ENCODE results near the gene CCDC68. TPM values are rescaled to one million over a fixed set of nuclear protein-coding genes. Genes with fewer than 3 reads are reported as not detected.

The CCDC68 gene
- total and polyA plus RNA-seq, 2 of the 8 experiments (the other 6 are each of a cell fraction or from before 2014, with no cell fraction given): 0.06 to 0.80 TPM

GRCh38 chr18:54852780-54853675 lies 106.2 kb downstream of the CCDC68 start:
- Histone ChIP-seq H3K4ac (replicated peaks; ENCODE audit: insufficient read length, low read depth, low read length) (no peak overlapping the region), H2BK15ac (ENCODE audit: low read length) (no peak overlapping the region), H3K23me2 (ENCODE audit: low read depth, low read length) (no peaks in the 10 kb centered on the region), H3K18ac (ENCODE audit: extremely low read depth, low read length) (no peak overlapping the region), H3K4me1 (replicated peaks in 1 of 4; ENCODE audit: control insufficient read depth in 3 of 4, insufficient read depth in 4 of 4, low read length in 3 of 4) (no peaks in the 10 kb centered on the region), H2BK12ac (ENCODE audit: low read depth, low read length) (no peak overlapping the region), H4K91ac (replicated peaks; ENCODE audit: insufficient read length, low read length) (no peak overlapping the region), H3K9ac (replicated peaks in 1 of 4; ENCODE audit: extremely low read depth in 1 of 4, low read depth in 3 of 4, low read length in 3 of 4) (no peak overlapping the region), H3K79me1 (ENCODE audit: low read depth, low read length) (no peaks in the 10 kb centered on the region), H3K14ac (ENCODE audit: insufficient read length) (no peak overlapping the region), H4K20me1 (replicated peaks in 1 of 2; ENCODE audit: control insufficient read depth in 1 of 2, insufficient read depth in 2 of 2, low read length in 2 of 2) (no peaks in the 10 kb centered on the region), H3K23ac (ENCODE audit: insufficient read length) (no peak overlapping the region), H3K27me3 (replicated peaks in 1 of 4; ENCODE audit: control insufficient read depth in 3 of 4, extremely low read depth in 1 of 4, insufficient read depth in 3 of 4, low read length in 3 of 4) (no peaks in the 10 kb centered on the region), H3K9me3 (ENCODE audit: insufficient read depth in 2 of 2, low read depth in 1 of 2, low read length in 1 of 2) (0 out of 4 replicates have a peak, but pooled peaks cover 0 to 2% of the 10 kb centered on the region in 2 experiments), H4K5ac (ENCODE audit: insufficient read length, low read depth, low read length) (no peak overlapping the region), H2BK120ac (replicated peaks; ENCODE audit: low read depth, low read length) (no peak overlapping the region), H3K27ac (ENCODE audit: low read depth, low read length) (no peak overlapping the region), H2BK20ac (ENCODE audit: low read length) (no peak overlapping the region), H2AFZ (ENCODE audit: low read length) (no peak overlapping the region), H3K56ac (replicated peaks; ENCODE audit: insufficient read length, low read depth, low read length) (no peak overlapping the region), H2AK5ac (ENCODE audit: low read depth, low read length) (no peak overlapping the region), H3K36me3 (ENCODE audit: control insufficient read depth in 2 of 4, insufficient read depth in 4 of 4, low read length in 3 of 4) (no peaks in the 10 kb centered on the region), H4K8ac (ENCODE audit: extremely low read depth, insufficient read depth, low read length) (no peak overlapping the region), H3K4me3 (ENCODE audit: extremely low read depth in 1 of 4, insufficient read depth in 2 of 4, low read depth in 3 of 4, low read length in 4 of 4) (no peak overlapping the region), H3K4me2 (ENCODE audit: insufficient read depth in 1 of 2, low read depth in 2 of 2, low read length in 2 of 2) (no peak overlapping the region), H2BK5ac (ENCODE audit: low read depth, low read length) (no peak overlapping the region), H3K79me2 (ENCODE audit: control insufficient read depth in 1 of 2, insufficient read depth in 2 of 2, low read length in 2 of 2) (no peaks in the 10 kb centered on the region)
- 85% methylated on average over 6 of the region's 6 CpGs; no CpG with 5 or more reads in 1 of the 2 experiments for WGBS, 2 experiments (ENCODE audit: extremely low coverage in 1 of 2, insufficient coverage in 1 of 2, insufficient read length in 1 of 2, insufficient replicate concordance in 2 of 2, low coverage in 1 of 2, low lambda C conversion rate in 2 of 2, missing lambda C conversion rate in 1 of 2)
- CTCF ChIA-PET (ENCODE audit: partially characterized antibody): no interaction called here
- no peak for FAIRE-seq
- POLR2A ChIA-PET (ENCODE audit: partially characterized antibody): no interaction called here
- no peak for TF ChIP-seq TAF7 (optimal IDR thresholded peaks at IDR 0.05; ENCODE audit: borderline replicate concordance, low read depth, low read length)
- no peak for TF ChIP-seq BACH1 (IDR thresholded peaks at IDR 0.05; ENCODE audit: low read length)
- no peak for TF ChIP-seq PHF8 (conservative IDR thresholded peaks at IDR 0.05; ENCODE audit: low read depth, low read length)
- TF ChIP-seq CTBP2 (IDR thresholded peaks at IDR 0.05; ENCODE audit: borderline replicate concordance, insufficient read depth, insufficient read length, low read length): no peak
- TF ChIP-seq SRF (IDR thresholded peaks at IDR 0.05; ENCODE audit: low read depth, low read length): no peak
- no peak for TF ChIP-seq TBP (IDR thresholded peaks at IDR 0.05; ENCODE audit: low read depth, low read length)
- no peak for TF ChIP-seq SP1 (IDR thresholded peaks at IDR 0.05; ENCODE audit: low read depth, low read length)
- no peak for TF ChIP-seq YY1 (IDR thresholded peaks at IDR 0.05; ENCODE audit: low read depth, low read length)
- TF ChIP-seq EZH2 (IDR thresholded peaks at IDR 0.05; ENCODE audit: low read depth, low read length, severe bottlenecking): no peak
- no peak for TF ChIP-seq CHD2 (IDR thresholded peaks at IDR 0.05; ENCODE audit: low read length)
- TF ChIP-seq E2F6 (IDR thresholded peaks at IDR 0.05): no peak
- TF ChIP-seq SIN3A (conservative IDR thresholded peaks at IDR 0.05 in 1 of 2, IDR thresholded peaks at IDR 0.05 in 1 of 2; ENCODE audit: low read depth in 1 of 2, low read length in 2 of 2): no peak
- no peak for DNase-seq (ENCODE audit: low read depth in 1 of 2, low spot score in 2 of 2)

All from H1 (cell line).